HepG2 (cell line): Measurements from ENCODE around the gene CS. TPM values are rescaled to one million over a fixed set of nuclear protein-coding genes. Genes with fewer than 3 reads are reported as not detected.

Source experiments
- ATAC-seq: fragments of 200-7000 bp; cut with Tn5 transposase; 3 replicates; pipeline ENCODE4 v1.9.1; 2020; ENCODE audit warnings: mild to moderate bottlenecking, moderate library complexity
- BruUV-seq: library from RNA; stranded (reverse); fragments of 400-500 nt; replicated peaks from 2 replicates; lab custom pipeline; 2021; lab: Mats Ljungman, UMichigan
- CTCF ChIA-PET: fragments of 300-600 bp; formaldehyde crosslinking; extraction: SDS; loops from one replicate; lab custom pipeline; 2021; ENCODE audit warnings: low total read pairs, inconsistent platforms, low intra/inter-chr PET ratio; lab: Yijun Ruan, JAX
- POLR2A ChIA-PET: fragments of 350-600 bp; sonication (Branson Sonifier 250); formaldehyde crosslinking; loops from one replicate; lab custom pipeline; 2020; ENCODE audit warnings: antibody characterized with exemption, inconsistent platforms; lab: Yijun Ruan, JAX
- DNase-seq: peaks from one replicate; pipeline ENCODE4 v3.0.0-alpha.2; 2015; ENCODE audit warnings: low spot score
- FAIRE-seq: peaks from 3 replicates; lab custom pipeline; 2011; peaks lifted over from hg19 to GRCh38; lab: Jason Lieb, UNC
- H2AFZ ChIP-seq: one replicate; pipeline ENCODE4 v1.6.1; 2011; ENCODE audit warnings: low read length, inconsistent platforms
- H3K27ac ChIP-seq: fragments of 300-600 bp; 3 replicates; pipeline ENCODE4 v1.8.0; 2011; ENCODE audit warnings: mixed run types, mild to moderate bottlenecking, mixed read lengths, low read length, inconsistent platforms; ENCODE audit not compliant: insufficient read depth; ENCODE audit errors: extremely low read length
- H3K27me3 ChIP-seq, 2 experiments: fragments of 200-600 bp in 1 of 2; 2 replicates in 1 of 2; 3 replicates in 1 of 2; pipeline versions ENCODE4 v1.6.0 to v1.8.0; 2011; ENCODE audit warnings: low read length in 2 of 2, mild to moderate bottlenecking in 2 of 2, moderate library complexity in 2 of 2, inconsistent platforms in 1 of 2; ENCODE audit not compliant: insufficient read depth in 2 of 2, control insufficient read depth in 1 of 2
- H3K36me3 ChIP-seq, 2 experiments: fragments of 200-600 bp in 1 of 2; replicated peaks in 1 of 2; 2 replicates in 1 of 2; 3 replicates in 1 of 2; pipeline versions ENCODE4 v1.5.1 to v1.8.0; 2011; ENCODE audit warnings: low read length in 2 of 2, inconsistent platforms in 1 of 2; ENCODE audit not compliant: insufficient read depth in 2 of 2, control insufficient read depth in 1 of 2
- H3K4me1 ChIP-seq: 2 replicates; pipeline ENCODE4 v1.5.1; 2012; ENCODE audit warnings: low read length, inconsistent platforms; ENCODE audit not compliant: insufficient read depth
- H3K4me2 ChIP-seq: 2 replicates; pipeline ENCODE4 v1.6.0; 2011; ENCODE audit warnings: low read depth, low read length, inconsistent platforms
- H3K4me3 ChIP-seq, 3 experiments: fragments of 200-600 bp in 1 of 3; sonication (generic), shearing (Covaris generic) in 1 of 3; replicated peaks in 1 of 3; 2 replicates each; pipeline ENCODE4 v1.5.1; 2011 to 2016; ENCODE audit warnings: low read length in 3 of 3, inconsistent platforms in 2 of 3, low read depth in 2 of 3, mild to moderate bottlenecking in 2 of 3, control low read depth in 1 of 3, mixed read lengths in 1 of 3; ENCODE audit not compliant: insufficient read depth in 1 of 3
- H3K79me2 ChIP-seq: one replicate; pipeline ENCODE4 v1.6.1; 2011; ENCODE audit warnings: low read length, inconsistent platforms; ENCODE audit not compliant: insufficient read depth
- H3K9ac ChIP-seq: 2 replicates; pipeline ENCODE4 v1.6.0; 2011; ENCODE audit warnings: mild to moderate bottlenecking, low read depth, low read length, inconsistent platforms; ENCODE audit not compliant: insufficient read depth
- H3K9me3 ChIP-seq: 2 replicates; pipeline ENCODE4 v1.5.1; 2012; ENCODE audit warnings: mild to moderate bottlenecking, low read length
- H4K20me1 ChIP-seq: 2 replicates; pipeline ENCODE4 v1.6.0; 2011; ENCODE audit warnings: inconsistent platforms, mild to moderate bottlenecking, low read length, moderate library complexity; ENCODE audit not compliant: insufficient read depth
- ATF7 ChIP-seq, 2 experiments: fragments of 450-650 bp in 1 of 2; sonication (generic) in 1 of 2; formaldehyde crosslinking in 1 of 2; IDR thresholded peaks; 2 replicates each; pipeline versions ENCODE4 v1.4.0 to v1.6.1; 2016 to 2020; ENCODE audit warnings: antibody characterized with exemption in 1 of 2, mild to moderate bottlenecking in 1 of 2, missing genetic modification reagents in 1 of 2
- MYNN ChIP-seq: sonication (generic); formaldehyde crosslinking; IDR thresholded peaks from 2 replicates; pipeline ENCODE4 v1.4.0; 2020; ENCODE audit warnings: mild to moderate bottlenecking, low read depth, missing genetic modification reagents
- PCBP2 ChIP-seq: fragments of 200-400 bp; formaldehyde crosslinking; optimal IDR thresholded peaks from 2 replicates; pipeline ENCODE3; 2018; ENCODE audit warnings: low read length, low read depth; ENCODE audit not compliant: poor library complexity, severe bottlenecking
- SOX13 ChIP-seq, 3 experiments: fragments of 450-650 bp in 1 of 3; sonication (generic) in 1 of 3; formaldehyde crosslinking in 1 of 3; IDR thresholded peaks in 2 of 3; conservative IDR thresholded peaks in 1 of 3; 2 replicates each; pipeline versions ENCODE4 v1.5.0 to v1.6.1; 2016 to 2020; ENCODE audit warnings: antibody characterized with exemption in 1 of 3, mild to moderate bottlenecking in 1 of 3, missing compliant biosample characterization in 1 of 3, missing genetic modification reagents in 1 of 3, moderate library complexity in 1 of 3
- ZNF572 ChIP-seq: sonication (generic); formaldehyde crosslinking; IDR thresholded peaks from 2 replicates; pipeline ENCODE4 v1.5.1; 2020; ENCODE audit warnings: mild to moderate bottlenecking, missing genetic modification reagents
- ZNF615 ChIP-seq: sonication (generic); formaldehyde crosslinking; IDR thresholded peaks from 2 replicates; pipeline ENCODE4 v1.5.0; 2020; ENCODE audit warnings: mild to moderate bottlenecking, missing genetic modification reagents, borderline replicate concordance
- WGBS: methylation state at CpG from one replicate; pipeline ENCODE4 v1.1.6; 2017; ENCODE audit warnings: low lambda C conversion rate; 5-methylcytosine and 5-hydroxymethylcytosine counted together
- in situ Hi-C: cut with HindIII; loops from 2 replicates; pipeline ENCODE4 v1.10.0; 2017; ENCODE audit warnings: low pct_unique_long_range_greater_than_20kb; ENCODE audit not compliant: extremely low pct_ligation_motif_present
- intact Hi-C: fragments of 100-400 bp; cut with micrococcal nuclease; formaldehyde crosslinking; loops from one replicate; pipeline ENCODE4 v1.10.0; 2022; ENCODE audit not compliant: unreplicated experiment
- polyA plus RNA-seq, 8 experiments: library from polyadenylated mRNA; depleted of rRNA in 3 of 8; stranded (reverse) in 7 of 8; unstranded in 1 of 8; fragments of >200 nt; fragmentation: Illumina TruSeq in 4 of 8; extraction: Trizol in 4 of 8; gene quantifications; 2 replicates each; pipeline versions ENCODE4 v1.2.1 to v1.2.3, GENCODE V29; 2011 to 2016; ENCODE audit warnings: low read depth in 4 of 8, missing spikeins in 1 of 8, mixed read lengths in 1 of 8; ENCODE audit not compliant: insufficient read depth in 1 of 8
- total RNA-seq, 5 experiments: library from RNA; depleted of rRNA; stranded (reverse); fragments of >200 nt; fragmentation: Illumina TruSeq; extraction: Trizol; gene quantifications; 2 replicates each; pipeline ENCODE4 v1.2.3, GENCODE V29; 2016; ENCODE audit warnings: low read depth in 1 of 5
- TF ChIP-seq, protein P1 (sequence below): sonication (generic); formaldehyde crosslinking; IDR thresholded peaks from 2 replicates; pipeline ENCODE4 v1.8.1; 2022; ENCODE audit warnings: low read depth, mild to moderate bottlenecking, missing genetic modification reagents
- TF ChIP-seq, protein P2 (sequence below): sonication (generic); formaldehyde crosslinking; IDR thresholded peaks from 2 replicates; pipeline ENCODE4 v1.4.0; 2020; ENCODE audit warnings: missing genetic modification reagents, borderline replicate concordance

Gene CS
- total and polyA plus RNA-seq, 2 of the 13 experiments (the other 11 are each of a cell fraction or from before 2014, with no cell fraction given), result 173 to 175 TPM

DNA sequence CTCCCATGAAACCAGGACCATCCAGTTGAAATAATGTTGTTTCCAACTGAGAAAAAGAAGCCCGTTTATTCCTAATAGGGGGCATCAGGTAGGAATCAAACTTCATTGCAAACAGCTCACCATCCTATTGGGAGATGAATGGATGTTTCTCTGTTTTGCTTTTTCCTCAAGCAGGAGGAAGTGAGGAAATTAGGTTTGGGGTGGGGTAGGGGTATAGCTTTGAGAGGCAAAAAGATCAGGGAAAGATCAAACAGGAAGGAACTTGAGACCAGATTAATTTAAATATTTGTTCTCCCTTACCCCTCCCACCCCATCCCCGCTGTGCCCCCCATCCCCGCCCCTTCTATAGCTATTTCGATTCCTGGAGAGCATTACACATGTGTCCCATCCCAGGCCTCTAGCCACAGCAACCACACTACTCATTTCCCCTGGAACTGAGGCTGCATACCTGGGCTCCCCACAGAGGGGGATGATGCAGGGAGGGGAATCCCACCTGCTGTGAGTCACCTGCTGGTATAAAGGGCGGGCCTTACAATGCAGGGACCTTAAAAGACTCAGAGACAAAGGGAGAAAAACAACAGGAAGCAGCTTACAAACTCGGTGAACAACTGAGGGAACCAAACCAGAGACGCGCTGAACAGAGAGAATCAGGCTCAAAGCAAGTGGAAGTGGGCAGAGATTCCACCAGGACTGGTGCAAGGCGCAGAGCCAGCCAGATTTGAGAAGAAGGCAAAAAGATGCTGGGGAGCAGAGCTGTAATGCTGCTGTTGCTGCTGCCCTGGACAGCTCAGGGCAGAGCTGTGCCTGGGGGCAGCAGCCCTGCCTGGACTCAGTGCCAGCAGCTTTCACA lies 38.4 kb upstream of the CS start, which contains the start of gene IL23A:
TSS of gene IL23A (plus strand) at position 577 of the 850 bp plus-strand sequence. CDS start at position 738, 161 bp downstream.
- ChIA-PET POLR2A (interaction anchor here (1.2 to 3.3 kb wide), 5 partner anchors 21 to 72 kb away, joined by 3 to 20 read pairs (median 6); partner anchors contain the start of genes APOF, CNPY2, COQ10A and STAT2), CTCF (no interaction called here)
- Histone ChIP-seq H3K4me2 (no peak within 1 kb of the TSS), H3K27me3 (no peaks in the 10 kb centered on the region; a peak in 1 of 5 replicates), H2AFZ (no peak within 1 kb of the TSS), H3K9me3 (no peaks in the 10 kb centered on the region), H3K79me2 (no peaks in the 10 kb centered on the region), H3K4me3 (no peak within 1 kb of the TSS), H3K9ac (no peak within 1 kb of the TSS), H4K20me1 (no peaks in the 10 kb centered on the region), H3K27ac (no peak within 1 kb of the TSS), H3K4me1 (peaks cover 46% of the 10 kb centered on the region), H3K36me3 (peaks cover 0 to 11% of the 10 kb centered on the region in 2 experiments; a peak in 4 of 5 replicates)
- in situ Hi-C loops, result no loop called here
- intact Hi-C loops, result no loop called here
- DNase-seq, result no peak
- FAIRE-seq, result no peak
- peak; percentile 45 for ATAC-seq
- no TSS peak for BruUV-seq
- TF ChIP-seq ZNF572 (no peak), MYNN (CRISPR knock-in tag) (no peak), PCBP2 (peak; percentile 45)
- 67% methylated on average over 9 of the region's 9 CpGs for WGBS

DNA sequence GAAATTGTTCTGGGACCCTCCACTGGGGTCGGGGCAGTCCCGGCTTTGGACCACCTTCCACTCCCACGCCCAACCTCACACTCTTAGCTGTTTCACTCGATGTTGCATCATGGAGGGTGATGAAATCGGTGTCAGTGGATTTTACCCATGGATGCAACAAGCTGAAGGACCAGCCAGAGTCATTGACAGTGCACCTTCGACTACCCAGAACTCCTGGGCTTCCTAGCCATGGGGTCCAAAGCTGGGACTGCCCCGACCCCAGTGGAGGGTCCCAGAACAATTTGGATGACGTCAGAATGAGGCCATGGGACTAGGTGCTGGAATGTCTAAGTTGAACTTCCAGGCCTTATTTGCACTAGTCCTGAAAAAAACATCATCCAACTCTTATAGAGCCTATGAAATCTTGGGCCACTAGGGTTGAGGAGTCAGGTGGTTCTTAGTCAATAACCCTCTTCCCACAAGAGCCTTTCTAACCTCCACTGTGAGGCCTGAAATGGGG lies 37.7 kb upstream of the CS start:
- H3K36me3 ChIP-seq, result peaks cover 0 to 4% of the 10 kb centered on the region in 2 experiments; a peak in 2 of 5 replicates
- BruUV-seq, result no TSS peak
- no peak for DNase-seq
- H3K9me3 ChIP-seq, result no peaks in the 10 kb centered on the region
- FAIRE-seq, result no peak
- ChIA-PET CTCF (no interaction called here), POLR2A (interaction anchor here (1.2 to 3.3 kb wide), 4 partner anchors 22 to 71 kb away, joined by 3 to 20 read pairs (median 7); partner anchors contain the start of genes APOF, CNPY2, COQ10A and STAT2)
- 61% methylated on average over 8 of the region's 8 CpGs for WGBS
- H3K4me2 ChIP-seq, result no peak overlapping the region
- no peak overlapping the region for H3K27ac ChIP-seq
- intact Hi-C loops, result no loop called here
- no peaks in the 10 kb centered on the region; a peak in 1 of 5 replicates for H3K27me3 ChIP-seq
- no peaks in the 10 kb centered on the region for H4K20me1 ChIP-seq
- H3K79me2 ChIP-seq, result no peaks in the 10 kb centered on the region
- no peak overlapping the region for H3K9ac ChIP-seq
- no peak overlapping the region for H3K4me3 ChIP-seq
- peaks cover 53% of the 10 kb centered on the region for H3K4me1 ChIP-seq
- in situ Hi-C loops, result no loop called here
- H2AFZ ChIP-seq, result no peak overlapping the region
- ATAC-seq, result no peak
- TF ChIP-seq ATF7 (IDR thresholded peaks at IDR 0.05), result peak; percentile 93
- no peak for TF ChIP-seq ATF7 (CRISPR knock-in tag; IDR thresholded peaks at IDR 0.05)
- no peak for TF ChIP-seq SOX13 (IDR thresholded peaks at IDR 0.05)
- TF ChIP-seq SOX13 (CRISPR knock-in tag; conservative IDR thresholded peaks at IDR 0.05 in 1 of 2, IDR thresholded peaks at IDR 0.05 in 1 of 2), result no peak
- TF ChIP-seq, protein P1, sequence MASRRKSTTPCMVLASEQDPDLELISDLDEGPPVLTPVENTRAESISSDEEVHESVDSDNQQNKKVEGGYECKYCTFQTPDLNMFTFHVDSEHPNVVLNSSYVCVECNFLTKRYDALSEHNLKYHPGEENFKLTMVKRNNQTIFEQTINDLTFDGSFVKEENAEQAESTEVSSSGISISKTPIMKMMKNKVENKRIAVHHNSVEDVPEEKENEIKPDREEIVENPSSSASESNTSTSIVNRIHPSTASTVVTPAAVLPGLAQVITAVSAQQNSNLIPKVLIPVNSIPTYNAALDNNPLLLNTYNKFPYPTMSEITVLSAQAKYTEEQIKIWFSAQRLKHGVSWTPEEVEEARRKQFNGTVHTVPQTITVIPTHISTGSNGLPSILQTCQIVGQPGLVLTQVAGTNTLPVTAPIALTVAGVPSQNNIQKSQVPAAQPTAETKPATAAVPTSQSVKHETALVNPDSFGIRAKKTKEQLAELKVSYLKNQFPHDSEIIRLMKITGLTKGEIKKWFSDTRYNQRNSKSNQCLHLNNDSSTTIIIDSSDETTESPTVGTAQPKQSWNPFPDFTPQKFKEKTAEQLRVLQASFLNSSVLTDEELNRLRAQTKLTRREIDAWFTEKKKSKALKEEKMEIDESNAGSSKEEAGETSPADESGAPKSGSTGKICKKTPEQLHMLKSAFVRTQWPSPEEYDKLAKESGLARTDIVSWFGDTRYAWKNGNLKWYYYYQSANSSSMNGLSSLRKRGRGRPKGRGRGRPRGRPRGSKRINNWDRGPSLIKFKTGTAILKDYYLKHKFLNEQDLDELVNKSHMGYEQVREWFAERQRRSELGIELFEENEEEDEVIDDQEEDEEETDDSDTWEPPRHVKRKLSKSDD, result no peak
- no peak for TF ChIP-seq ZNF615 (CRISPR knock-in tag)
- TF ChIP-seq, protein P2, sequence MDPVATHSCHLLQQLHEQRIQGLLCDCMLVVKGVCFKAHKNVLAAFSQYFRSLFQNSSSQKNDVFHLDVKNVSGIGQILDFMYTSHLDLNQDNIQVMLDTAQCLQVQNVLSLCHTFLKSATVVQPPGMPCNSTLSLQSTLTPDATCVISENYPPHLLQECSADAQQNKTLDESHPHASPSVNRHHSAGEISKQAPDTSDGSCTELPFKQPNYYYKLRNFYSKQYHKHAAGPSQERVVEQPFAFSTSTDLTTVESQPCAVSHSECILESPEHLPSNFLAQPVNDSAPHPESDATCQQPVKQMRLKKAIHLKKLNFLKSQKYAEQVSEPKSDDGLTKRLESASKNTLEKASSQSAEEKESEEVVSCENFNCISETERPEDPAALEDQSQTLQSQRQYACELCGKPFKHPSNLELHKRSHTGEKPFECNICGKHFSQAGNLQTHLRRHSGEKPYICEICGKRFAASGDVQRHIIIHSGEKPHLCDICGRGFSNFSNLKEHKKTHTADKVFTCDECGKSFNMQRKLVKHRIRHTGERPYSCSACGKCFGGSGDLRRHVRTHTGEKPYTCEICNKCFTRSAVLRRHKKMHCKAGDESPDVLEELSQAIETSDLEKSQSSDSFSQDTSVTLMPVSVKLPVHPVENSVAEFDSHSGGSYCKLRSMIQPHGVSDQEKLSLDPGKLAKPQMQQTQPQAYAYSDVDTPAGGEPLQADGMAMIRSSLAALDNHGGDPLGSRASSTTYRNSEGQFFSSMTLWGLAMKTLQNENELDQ (CRISPR knock-in tag), result no peak
